ENCODE data around the gene KCNH2. TPM values are rescaled to one million over a fixed set of nuclear protein-coding genes. Genes with fewer than 3 reads are reported as not detected.
A peak's percentile ranks its signal among the peaks of the same experiment; 100 is the strongest.

The KCNH2 gene
- total and polyA plus RNA-seq, 4 donors: 0.18 to 74.6 (median 0.33) TPM; not detected in 1

DNA sequence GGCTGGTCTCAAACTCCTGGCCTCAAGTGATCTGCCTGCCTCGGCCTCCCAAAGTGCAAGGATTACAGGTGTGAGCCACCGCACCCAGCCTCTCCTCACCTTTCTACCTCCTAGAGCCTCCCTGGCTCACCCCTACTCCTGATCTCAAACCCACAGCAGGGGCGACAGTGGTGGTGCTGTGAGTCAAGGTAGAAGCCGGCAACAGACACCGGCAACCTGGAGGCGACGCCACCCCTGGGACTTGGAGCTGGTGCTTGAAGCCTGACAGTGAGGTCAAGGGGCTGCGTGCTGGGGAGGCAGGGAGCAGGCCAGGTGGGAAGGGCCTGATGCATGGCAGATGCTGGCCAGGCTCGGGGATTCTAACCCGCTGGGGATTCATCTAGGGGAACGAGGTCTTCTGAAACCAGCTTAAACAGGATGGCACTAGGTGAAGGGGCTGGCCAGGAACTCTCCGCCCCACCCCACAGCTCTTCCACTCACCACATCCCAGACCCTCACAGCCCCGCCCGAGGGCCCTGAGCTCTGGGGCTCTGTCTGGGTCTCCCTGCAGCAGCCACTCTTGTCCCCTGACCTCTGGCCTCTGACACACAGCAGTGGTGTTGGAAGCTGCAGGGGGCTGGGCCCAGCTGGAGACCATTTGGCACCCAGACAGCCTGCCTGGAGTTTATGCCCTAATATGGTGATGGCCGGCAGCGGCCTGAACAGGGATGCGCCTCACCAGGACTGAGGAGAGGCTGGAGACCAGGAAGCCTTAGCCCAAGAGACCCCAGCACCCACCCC lies 16.4 kb downstream of the KCNH2 start:
- no peak for DNase-seq (ENCODE audit: low spot score)
- Histone ChIP-seq H3K36me3 (ENCODE audit: control insufficient read depth in 4 of 4, insufficient read depth in 3 of 4, low read depth in 1 of 4, low read length in 3 of 4) (no peaks in the 10 kb centered on the region), H3K4me1 (ENCODE audit: control insufficient read depth in 4 of 4, insufficient read depth in 4 of 4, low read length in 3 of 4) (peaks cover 0 to 16% (median 1%) of the 10 kb centered on the region in 4 donors), H3K9ac (ENCODE audit: low read depth in 1 of 2, low read length in 2 of 2) (no peak overlapping the region), H3K9me3 (ENCODE audit: control insufficient read depth in 4 of 4, low read length in 3 of 4) (no peaks in the 10 kb centered on the region), H3K4me3 (ENCODE audit: low read depth in 1 of 3, low read length in 3 of 3) (no peak overlapping the region), H3K27ac (ENCODE audit: low read depth in 1 of 2, low read length in 2 of 2) (no peak overlapping the region), H3K27me3 (ENCODE audit: control insufficient read depth in 4 of 4, insufficient read depth in 4 of 4, low read length in 3 of 4) (peaks cover 0 to 3% (median 0%) of the 10 kb centered on the region in 4 donors)
- WGBS: 75% methylated on average over 17 of the region's 17 CpGs
- TF ChIP-seq, protein P1, sequence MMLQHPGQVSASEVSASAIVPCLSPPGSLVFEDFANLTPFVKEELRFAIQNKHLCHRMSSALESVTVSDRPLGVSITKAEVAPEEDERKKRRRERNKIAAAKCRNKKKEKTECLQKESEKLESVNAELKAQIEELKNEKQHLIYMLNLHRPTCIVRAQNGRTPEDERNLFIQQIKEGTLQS (IDR thresholded peaks at IDR 0.05): no peak
- TF ChIP-seq NR2F2 (IDR thresholded peaks at IDR 0.05) (peak; percentile 80), RXRA (IDR thresholded peaks at IDR 0.05) (no peak)
- TF ChIP-seq, protein P2, sequence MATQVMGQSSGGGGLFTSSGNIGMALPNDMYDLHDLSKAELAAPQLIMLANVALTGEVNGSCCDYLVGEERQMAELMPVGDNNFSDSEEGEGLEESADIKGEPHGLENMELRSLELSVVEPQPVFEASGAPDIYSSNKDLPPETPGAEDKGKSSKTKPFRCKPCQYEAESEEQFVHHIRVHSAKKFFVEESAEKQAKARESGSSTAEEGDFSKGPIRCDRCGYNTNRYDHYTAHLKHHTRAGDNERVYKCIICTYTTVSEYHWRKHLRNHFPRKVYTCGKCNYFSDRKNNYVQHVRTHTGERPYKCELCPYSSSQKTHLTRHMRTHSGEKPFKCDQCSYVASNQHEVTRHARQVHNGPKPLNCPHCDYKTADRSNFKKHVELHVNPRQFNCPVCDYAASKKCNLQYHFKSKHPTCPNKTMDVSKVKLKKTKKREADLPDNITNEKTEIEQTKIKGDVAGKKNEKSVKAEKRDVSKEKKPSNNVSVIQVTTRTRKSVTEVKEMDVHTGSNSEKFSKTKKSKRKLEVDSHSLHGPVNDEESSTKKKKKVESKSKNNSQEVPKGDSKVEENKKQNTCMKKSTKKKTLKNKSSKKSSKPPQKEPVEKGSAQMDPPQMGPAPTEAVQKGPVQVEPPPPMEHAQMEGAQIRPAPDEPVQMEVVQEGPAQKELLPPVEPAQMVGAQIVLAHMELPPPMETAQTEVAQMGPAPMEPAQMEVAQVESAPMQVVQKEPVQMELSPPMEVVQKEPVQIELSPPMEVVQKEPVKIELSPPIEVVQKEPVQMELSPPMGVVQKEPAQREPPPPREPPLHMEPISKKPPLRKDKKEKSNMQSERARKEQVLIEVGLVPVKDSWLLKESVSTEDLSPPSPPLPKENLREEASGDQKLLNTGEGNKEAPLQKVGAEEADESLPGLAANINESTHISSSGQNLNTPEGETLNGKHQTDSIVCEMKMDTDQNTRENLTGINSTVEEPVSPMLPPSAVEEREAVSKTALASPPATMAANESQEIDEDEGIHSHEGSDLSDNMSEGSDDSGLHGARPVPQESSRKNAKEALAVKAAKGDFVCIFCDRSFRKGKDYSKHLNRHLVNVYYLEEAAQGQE (IDR thresholded peaks at IDR 0.05): no peak

DNA sequence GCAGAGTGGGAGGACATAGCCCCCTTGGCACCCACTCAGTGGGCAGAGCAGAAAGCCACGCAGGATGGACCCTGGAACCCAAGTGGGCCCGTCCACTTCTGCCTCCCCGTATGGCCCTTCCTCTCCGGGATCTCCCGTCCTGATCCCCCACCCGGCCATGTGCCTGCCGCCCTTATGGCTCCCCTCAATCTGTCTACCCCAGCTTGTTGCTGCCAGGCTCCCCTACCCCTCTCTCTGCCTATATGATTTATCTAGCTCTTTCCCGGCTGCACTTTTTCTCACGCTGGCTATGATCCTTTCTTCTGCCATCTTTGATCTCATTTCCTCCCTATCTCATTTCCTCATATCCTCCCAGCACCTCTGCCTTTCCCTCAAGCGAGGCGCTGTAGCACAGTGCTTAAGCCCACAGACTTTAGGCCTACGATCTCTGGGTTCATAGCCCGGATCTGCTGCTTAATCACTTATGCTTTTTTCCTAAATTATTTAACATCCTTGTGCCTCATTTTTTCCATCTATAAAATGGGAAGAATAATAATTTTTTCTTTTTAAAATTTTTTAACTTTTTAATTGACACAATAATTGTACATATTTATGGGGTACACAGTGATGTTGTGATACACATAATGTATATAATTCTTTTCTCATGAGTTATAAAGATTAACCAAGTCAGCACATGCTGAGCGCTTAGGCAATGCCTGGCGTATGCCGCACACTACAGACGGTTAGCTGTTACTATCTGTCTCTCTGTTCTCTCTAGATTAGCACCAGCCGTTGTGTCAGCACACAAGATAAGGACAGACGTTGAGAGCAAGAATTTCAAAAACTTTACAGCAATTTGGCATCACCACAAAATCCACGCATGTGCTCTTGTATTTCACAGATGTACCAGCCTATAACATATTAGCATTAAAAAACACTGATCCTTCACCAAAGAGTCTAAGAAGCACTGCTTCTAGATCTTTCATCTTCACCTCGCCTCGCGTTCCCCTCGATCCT lies 18.1 kb downstream of the KCNH2 start:
- H3K27ac ChIP-seq (ENCODE audit: low read depth in 1 of 2, low read length in 2 of 2): no peak overlapping the region
- no peaks in the 10 kb centered on the region for H3K9me3 ChIP-seq (ENCODE audit: control insufficient read depth in 4 of 4, low read length in 3 of 4)
- no peak overlapping the region for H3K9ac ChIP-seq (ENCODE audit: low read depth in 1 of 2, low read length in 2 of 2)
- no peak for DNase-seq (ENCODE audit: low spot score)
- 57% methylated on average over 24 of the region's 24 CpGs for WGBS
- no peak for TF ChIP-seq JUND (IDR thresholded peaks at IDR 0.05)
- TF ChIP-seq, protein P3, sequence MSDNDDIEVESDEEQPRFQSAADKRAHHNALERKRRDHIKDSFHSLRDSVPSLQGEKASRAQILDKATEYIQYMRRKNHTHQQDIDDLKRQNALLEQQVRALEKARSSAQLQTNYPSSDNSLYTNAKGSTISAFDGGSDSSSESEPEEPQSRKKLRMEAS (IDR thresholded peaks at IDR 0.05): no peak
- no peak overlapping the region for H3K4me3 ChIP-seq (ENCODE audit: low read depth in 1 of 3, low read length in 3 of 3)
- no peaks in the 10 kb centered on the region for H3K36me3 ChIP-seq (ENCODE audit: control insufficient read depth in 4 of 4, insufficient read depth in 3 of 4, low read depth in 1 of 4, low read length in 3 of 4)
- H3K27me3 ChIP-seq (ENCODE audit: control insufficient read depth in 4 of 4, insufficient read depth in 4 of 4, low read length in 3 of 4): peaks cover 0 to 7% (median under 1%) of the 10 kb centered on the region in 4 donors
- peaks cover 0 to 14% (median under 1%) of the 10 kb centered on the region in 4 donors for H3K4me1 ChIP-seq (ENCODE audit: control insufficient read depth in 4 of 4, insufficient read depth in 4 of 4, low read length in 3 of 4)

DNA sequence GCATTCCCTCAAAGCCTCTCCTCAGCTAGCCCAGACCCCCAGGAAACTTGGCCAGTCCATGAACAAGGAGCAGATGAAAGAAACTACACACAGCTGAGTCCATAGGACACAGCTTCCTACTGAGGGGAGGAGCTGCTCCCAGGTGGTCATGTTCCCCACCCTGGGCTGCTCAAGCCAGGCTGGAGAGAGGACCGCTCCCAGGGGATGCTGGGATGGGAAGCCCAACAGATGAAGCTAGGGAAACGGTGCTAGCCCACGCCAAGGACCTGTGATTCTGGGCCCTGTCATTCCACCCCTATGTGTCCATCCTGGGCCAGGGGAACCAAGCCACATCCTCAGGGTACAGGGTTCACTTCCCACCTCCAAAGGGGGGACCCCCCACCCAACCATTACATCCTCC lies 19.0 kb downstream of the KCNH2 start:
- 72% methylated on average over 3 of the region's 3 CpGs for WGBS
- Histone ChIP-seq H3K36me3 (ENCODE audit: control insufficient read depth in 4 of 4, insufficient read depth in 3 of 4, low read depth in 1 of 4, low read length in 3 of 4) (no peaks in the 10 kb centered on the region), H3K27me3 (ENCODE audit: control insufficient read depth in 4 of 4, insufficient read depth in 4 of 4, low read length in 3 of 4) (peaks cover 0 to 7% (median 0%) of the 10 kb centered on the region in 4 donors), H3K9me3 (ENCODE audit: control insufficient read depth in 4 of 4, low read length in 3 of 4) (no peaks in the 10 kb centered on the region), H3K27ac (ENCODE audit: low read depth in 1 of 2, low read length in 2 of 2) (no peak overlapping the region), H3K9ac (ENCODE audit: low read depth in 1 of 2, low read length in 2 of 2) (no peak overlapping the region), H3K4me3 (ENCODE audit: low read depth in 1 of 3, low read length in 3 of 3) (no peak overlapping the region), H3K4me1 (ENCODE audit: control insufficient read depth in 4 of 4, insufficient read depth in 4 of 4, low read length in 3 of 4) (peaks cover 0 to 6% (median 0%) of the 10 kb centered on the region in 4 donors)
- no peak for DNase-seq (ENCODE audit: low spot score)
- no peak for TF ChIP-seq FOXA2 (IDR thresholded peaks at IDR 0.05)
- TF ChIP-seq, protein P3 (IDR thresholded peaks at IDR 0.05): no peak
- TF ChIP-seq FOXA1 (IDR thresholded peaks at IDR 0.05): no peak
- TF ChIP-seq NR2F2 (IDR thresholded peaks at IDR 0.05): no peak
- no peak for TF ChIP-seq HNF4A (conservative IDR thresholded peaks at IDR 0.05)
- TF ChIP-seq GABPA (IDR thresholded peaks at IDR 0.05 in 1 of 2, conservative IDR thresholded peaks at IDR 0.05 in 1 of 2): no peak
- no peak for TF ChIP-seq RAD21 (IDR thresholded peaks at IDR 0.05)
- TF ChIP-seq HNF4G (IDR thresholded peaks at IDR 0.05): no peak
